ENCODE results near the gene PRKD2.

The PRKD2 gene

DNA sequence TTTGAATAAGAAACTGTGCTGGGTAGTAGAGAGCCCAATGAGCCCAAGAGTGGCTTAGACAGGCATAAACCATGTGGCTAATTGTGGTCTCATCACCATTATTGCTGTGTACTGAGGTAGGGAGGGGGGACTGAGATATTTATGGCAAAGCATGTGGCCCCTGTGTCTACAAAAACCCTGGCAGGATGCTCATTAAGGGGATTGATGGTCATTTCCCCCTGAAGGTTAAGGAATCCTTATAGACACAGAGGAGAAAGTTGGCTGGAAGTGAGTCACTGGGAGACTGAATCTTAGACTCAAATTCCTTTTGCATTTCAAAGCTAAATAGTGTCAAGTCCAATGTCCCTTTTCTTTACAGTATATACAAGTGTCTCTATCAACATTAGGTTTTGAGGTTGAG is 46.1 kb downstream of the PRKD2 start:
- TF ChIP-seq, protein P1, sequence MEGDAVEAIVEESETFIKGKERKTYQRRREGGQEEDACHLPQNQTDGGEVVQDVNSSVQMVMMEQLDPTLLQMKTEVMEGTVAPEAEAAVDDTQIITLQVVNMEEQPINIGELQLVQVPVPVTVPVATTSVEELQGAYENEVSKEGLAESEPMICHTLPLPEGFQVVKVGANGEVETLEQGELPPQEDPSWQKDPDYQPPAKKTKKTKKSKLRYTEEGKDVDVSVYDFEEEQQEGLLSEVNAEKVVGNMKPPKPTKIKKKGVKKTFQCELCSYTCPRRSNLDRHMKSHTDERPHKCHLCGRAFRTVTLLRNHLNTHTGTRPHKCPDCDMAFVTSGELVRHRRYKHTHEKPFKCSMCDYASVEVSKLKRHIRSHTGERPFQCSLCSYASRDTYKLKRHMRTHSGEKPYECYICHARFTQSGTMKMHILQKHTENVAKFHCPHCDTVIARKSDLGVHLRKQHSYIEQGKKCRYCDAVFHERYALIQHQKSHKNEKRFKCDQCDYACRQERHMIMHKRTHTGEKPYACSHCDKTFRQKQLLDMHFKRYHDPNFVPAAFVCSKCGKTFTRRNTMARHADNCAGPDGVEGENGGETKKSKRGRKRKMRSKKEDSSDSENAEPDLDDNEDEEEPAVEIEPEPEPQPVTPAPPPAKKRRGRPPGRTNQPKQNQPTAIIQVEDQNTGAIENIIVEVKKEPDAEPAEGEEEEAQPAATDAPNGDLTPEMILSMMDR (IDR thresholded peaks at IDR 0.05; ENCODE audit: extremely low read depth, missing control alignments): no peak
- no peak for DNase-seq (ENCODE audit: low spot score)

DNA sequence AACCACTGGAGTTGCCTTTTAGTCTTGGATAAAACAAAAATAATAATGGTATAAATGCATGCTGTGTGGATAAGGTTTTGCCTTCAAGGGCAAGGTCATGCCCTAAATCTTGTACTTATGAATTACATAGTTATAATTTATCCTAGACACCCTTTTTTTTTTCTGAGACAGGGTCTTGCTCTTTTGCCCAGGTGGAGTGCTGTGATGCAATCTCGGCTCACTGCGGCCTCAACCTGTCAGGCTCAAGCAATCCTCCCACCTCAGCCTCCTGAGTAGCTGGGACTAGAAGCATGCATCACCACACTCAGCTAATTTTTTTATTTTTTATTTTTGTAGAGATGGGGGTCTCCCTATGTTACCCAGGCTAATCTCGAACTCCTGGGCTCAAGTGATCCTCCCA is 48.3 kb downstream of the PRKD2 start:
- no peak for DNase-seq (ENCODE audit: low spot score)
- TF ChIP-seq, protein P1 (IDR thresholded peaks at IDR 0.05; ENCODE audit: extremely low read depth, missing control alignments): no peak

DNA sequence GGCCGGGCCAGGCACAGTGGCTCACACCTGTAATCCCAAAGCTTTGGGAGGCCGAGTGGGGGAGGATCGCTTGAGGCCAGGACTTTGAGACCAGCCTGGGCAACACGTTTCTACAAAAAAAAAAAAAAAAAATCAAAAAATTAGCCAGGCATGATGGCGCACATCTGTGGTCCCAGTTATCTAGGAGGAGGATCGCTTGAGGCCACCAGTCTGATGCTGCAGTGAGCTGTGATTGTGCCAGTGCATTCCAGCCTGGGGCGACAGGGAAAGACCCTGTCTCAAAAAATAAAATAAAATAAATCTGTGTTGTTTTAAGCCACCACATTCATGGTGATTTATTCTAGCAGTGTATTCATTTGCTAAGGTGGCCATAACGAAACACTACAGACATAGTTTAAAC is 51.8 kb downstream of the PRKD2 start:
- TF ChIP-seq, protein P1 (IDR thresholded peaks at IDR 0.05; ENCODE audit: extremely low read depth, missing control alignments): no peak
- DNase-seq (ENCODE audit: low spot score): no peak

DNA sequence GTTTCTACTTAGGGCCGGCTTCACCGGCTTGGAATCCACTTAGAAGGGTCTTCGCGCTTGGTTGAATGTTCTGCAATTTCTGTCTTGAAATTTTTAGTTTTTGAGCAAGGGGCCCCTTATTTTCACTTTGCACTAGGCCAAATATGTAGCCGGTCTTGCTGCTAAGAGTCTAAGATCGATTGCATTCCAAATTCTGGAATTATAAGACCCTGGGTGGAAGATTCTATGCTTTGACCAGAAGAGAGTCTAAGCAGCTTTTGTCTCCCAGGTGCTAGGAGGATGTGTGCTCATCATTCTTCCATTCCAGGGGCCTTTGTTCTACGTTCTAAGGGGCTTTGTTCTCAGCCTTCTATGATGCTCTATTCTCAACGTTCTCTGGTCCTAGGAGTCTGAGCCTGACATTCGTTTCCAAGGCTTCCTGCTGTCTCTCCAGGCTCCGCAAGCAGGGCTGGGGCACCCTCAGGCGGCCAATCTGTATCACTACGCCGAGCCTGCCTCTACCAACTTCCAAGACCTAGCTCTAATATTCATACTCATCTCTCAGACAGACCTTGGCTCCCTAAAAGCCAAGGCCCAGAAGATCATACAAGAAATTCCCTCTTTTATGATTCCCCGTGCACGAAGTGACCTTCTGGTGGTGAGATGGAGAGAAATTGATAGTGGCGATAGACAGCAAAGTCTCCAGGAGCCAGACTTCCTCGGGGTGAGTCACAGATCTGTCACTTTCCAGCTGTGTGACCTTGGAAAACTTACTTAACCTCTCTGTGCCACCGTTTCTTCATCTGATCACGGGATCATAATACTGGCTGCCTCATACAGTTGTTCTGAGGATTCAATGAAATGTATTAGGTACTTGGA is 55.0 kb downstream of the PRKD2 start:
- DNase-seq (ENCODE audit: low spot score): peak; percentile 81
- TF ChIP-seq, protein P1 (IDR thresholded peaks at IDR 0.05; ENCODE audit: extremely low read depth, missing control alignments): peak; percentile 81

DNA sequence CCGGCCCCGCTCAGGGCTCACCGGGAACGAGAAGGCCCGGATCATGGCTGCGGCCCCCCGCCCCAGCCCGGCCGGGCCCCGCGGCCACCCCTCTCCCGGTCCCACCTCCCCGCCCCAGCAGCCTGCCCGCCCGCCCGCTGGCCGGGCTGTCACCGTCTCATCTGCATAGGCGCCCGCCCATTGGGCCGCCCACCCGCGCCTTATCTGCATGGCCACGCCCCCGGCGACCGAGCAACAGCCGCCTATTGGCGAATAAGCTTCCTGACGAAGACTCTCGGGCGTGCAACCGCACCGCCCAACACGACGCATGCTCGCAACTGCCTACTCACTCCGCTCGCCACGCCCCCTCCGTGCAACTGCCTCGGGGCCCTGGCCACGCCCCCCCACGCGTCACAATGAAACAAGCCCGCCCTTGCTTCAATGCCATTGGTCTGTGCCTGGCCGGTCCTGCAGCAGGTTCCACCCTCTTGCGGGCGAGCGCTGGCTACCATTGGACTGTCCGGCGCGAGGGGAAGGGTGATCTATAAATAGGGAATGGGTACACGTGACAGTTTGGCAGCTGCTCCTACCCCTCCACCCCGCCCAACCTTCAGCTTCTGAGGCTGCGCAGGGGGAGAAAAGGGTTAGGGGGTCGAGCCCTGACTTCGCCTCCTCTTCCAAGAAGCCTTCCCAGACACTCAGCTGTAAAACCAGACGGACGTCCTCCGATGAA is 55.7 kb downstream of the PRKD2 start, which contains the start of gene DACT3:
TSS of gene DACT3 (minus strand) at position 163 of the 712 bp plus-strand sequence. CDS start at position 45, 118 bp downstream.
- DNase-seq (ENCODE audit: low spot score): peak; percentile 99

DNA sequence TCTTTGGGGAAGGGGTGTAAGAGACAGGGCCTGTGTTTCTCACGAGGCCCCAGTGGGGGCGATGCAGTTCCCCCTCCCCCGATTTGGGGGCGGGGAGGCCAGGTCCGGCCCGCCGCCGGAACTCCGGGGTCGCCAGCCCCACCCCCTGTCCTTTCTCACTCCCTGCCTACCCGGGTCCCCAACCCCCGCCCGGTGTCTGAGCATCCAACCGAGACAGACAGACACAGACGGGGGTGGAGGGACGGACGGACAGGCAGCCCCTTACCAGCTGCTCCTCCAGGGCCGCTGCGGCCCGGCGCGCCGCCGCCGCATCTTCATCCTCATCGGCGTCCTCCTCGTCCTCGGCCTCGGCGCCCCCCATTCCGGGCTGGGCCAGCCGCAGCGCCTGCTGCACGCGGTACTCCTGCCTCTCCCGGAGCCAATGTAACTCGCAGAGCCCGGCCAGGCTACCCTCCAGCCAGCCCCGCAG is 56.3 kb downstream of the PRKD2 start:
- no peak for DNase-seq (ENCODE audit: low spot score)
- TF ChIP-seq, protein P1 (IDR thresholded peaks at IDR 0.05; ENCODE audit: extremely low read depth, missing control alignments): no peak

More for the DNA sequence above, 55.7 kb downstream of the PRKD2 start, which contains the start of gene DACT3:
- TF ChIP-seq, protein P1 (IDR thresholded peaks at IDR 0.05; ENCODE audit: extremely low read depth, missing control alignments): no peak

DNA sequence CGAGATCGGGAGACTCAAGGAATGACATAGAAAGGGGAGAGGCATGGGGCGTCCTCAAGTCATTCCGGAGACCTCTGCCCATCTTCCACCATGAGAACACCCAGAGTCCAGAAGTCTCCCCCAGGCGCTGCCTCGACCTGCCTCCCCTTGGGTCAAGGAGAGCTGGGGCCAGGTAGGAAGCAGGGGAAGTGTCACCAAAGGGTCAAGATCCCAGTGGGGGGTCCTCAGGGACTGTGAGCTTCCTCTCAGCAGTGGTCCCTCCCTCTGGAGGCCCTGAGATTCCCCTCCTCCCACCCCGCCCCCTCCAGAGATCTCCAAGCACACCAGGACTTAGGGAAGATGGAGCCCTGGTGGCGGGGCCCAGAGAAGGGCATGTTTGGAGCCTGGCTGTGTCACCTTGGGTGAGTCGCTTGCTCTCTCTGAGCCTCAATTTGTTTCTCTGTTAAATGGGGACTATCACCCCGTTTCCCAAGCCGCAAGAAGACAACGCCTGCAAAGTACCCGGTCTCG is 56.9 kb downstream of the PRKD2 start:
- TF ChIP-seq, protein P1 (IDR thresholded peaks at IDR 0.05; ENCODE audit: extremely low read depth, missing control alignments): no peak
- DNase-seq (ENCODE audit: low spot score): no peak
